ENCODE measurements around the gene CYB5R4. TPM values are rescaled to one million over a fixed set of nuclear protein-coding genes. Genes with fewer than 3 reads are reported as not detected.

CYB5R4 gene
- total RNA-seq, 4 donors from 2014 or later, result 4.7 to 13.5 (median 8.7) TPM

- peaks cover 15% of the 10 kb centered on the region for H3K36me3 ChIP-seq
- H3K27me3 ChIP-seq, result no peaks in the 10 kb centered on the region
- no peak for TF ChIP-seq POLR2AphosphoS5 (IDR thresholded peaks at IDR 0.05)
- TF ChIP-seq POLR2A (IDR thresholded peaks at IDR 0.05), result no peak
- TF ChIP-seq, protein P1, sequence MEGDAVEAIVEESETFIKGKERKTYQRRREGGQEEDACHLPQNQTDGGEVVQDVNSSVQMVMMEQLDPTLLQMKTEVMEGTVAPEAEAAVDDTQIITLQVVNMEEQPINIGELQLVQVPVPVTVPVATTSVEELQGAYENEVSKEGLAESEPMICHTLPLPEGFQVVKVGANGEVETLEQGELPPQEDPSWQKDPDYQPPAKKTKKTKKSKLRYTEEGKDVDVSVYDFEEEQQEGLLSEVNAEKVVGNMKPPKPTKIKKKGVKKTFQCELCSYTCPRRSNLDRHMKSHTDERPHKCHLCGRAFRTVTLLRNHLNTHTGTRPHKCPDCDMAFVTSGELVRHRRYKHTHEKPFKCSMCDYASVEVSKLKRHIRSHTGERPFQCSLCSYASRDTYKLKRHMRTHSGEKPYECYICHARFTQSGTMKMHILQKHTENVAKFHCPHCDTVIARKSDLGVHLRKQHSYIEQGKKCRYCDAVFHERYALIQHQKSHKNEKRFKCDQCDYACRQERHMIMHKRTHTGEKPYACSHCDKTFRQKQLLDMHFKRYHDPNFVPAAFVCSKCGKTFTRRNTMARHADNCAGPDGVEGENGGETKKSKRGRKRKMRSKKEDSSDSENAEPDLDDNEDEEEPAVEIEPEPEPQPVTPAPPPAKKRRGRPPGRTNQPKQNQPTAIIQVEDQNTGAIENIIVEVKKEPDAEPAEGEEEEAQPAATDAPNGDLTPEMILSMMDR (IDR thresholded peaks at IDR 0.05), result no peak
- TF ChIP-seq EP300 (IDR thresholded peaks at IDR 0.05), result no peak
- H3K4me3 ChIP-seq, result no peak overlapping the region
- DNase-seq (ENCODE audit: low spot score in 2 of 2), result no peak
- no peaks in the 10 kb centered on the region for H3K4me1 ChIP-seq
- no peaks in the 10 kb centered on the region for H3K9me3 ChIP-seq
- WGBS, result 60% methylated on average over 3 of the region's 3 CpGs
- H3K27ac ChIP-seq, result no peak overlapping the region
Observed at GRCh38 chr6:83958241-83958685, 98.8 kb downstream of the CYB5R4 start.

DNA sequence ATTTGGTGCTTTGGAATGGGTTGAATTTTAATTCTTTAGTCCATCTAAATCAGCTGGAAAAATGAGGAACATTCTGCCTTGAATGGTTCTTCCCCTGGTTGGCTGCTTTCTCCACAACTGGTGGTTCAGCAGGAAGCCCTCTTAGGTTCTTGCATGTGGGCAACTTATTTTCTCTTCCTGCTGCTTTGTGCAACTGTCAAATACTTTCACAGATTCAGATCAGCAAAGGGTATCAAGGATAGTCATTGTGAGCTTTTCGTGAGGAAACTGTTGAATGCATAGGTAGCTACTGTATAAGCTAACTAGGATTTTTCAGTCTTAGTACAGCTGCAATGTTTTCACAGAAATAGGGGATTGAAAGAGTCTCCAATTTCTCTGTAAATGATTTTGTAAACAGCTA lies 101.2 kb downstream of the CYB5R4 start:
- no peaks in the 10 kb centered on the region for H3K4me1 ChIP-seq
- peaks cover 24% of the 10 kb centered on the region for H3K36me3 ChIP-seq
- no peak for TF ChIP-seq POLR2AphosphoS5 (IDR thresholded peaks at IDR 0.05)
- no peak for TF ChIP-seq EP300 (IDR thresholded peaks at IDR 0.05)
- TF ChIP-seq POLR2A (IDR thresholded peaks at IDR 0.05), result no peak
- TF ChIP-seq, protein P1 (IDR thresholded peaks at IDR 0.05), result no peak
- H3K9me3 ChIP-seq, result no peaks in the 10 kb centered on the region
- DNase-seq (ENCODE audit: low spot score in 2 of 2), result no peak
- no peak overlapping the region for H3K4me3 ChIP-seq
- H3K27me3 ChIP-seq, result no peaks in the 10 kb centered on the region
- 90% methylated on average over 1 of the region's 1 CpG for WGBS
- no peak overlapping the region for H3K27ac ChIP-seq

DNA sequence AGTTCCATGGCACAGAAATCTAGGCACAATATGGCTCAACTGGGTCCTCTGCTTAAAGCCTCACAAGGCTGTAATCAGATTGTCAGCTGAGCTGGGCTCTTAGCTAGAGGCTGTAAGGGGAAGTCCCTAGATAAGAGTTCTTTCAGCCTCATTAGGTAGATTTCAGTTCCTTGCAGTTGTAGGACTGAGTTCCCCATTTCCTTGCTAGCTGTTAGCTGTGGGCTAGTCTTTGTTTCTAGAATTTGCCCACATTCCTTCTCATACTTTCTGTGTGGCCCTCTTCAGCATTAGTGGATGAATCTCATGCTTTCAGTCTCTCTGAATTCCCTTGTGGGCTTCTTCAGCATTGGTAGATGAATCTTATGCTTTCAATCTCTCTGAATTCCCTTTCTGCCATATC lies 103.1 kb downstream of the CYB5R4 start:
- no peaks in the 10 kb centered on the region for H3K27me3 ChIP-seq
- no peak overlapping the region for H3K27ac ChIP-seq
- H3K9me3 ChIP-seq, result peaks cover 5% of the 10 kb centered on the region
- no peak overlapping the region for H3K4me3 ChIP-seq
- peaks cover 20% of the 10 kb centered on the region for H3K36me3 ChIP-seq
- TF ChIP-seq EP300 (IDR thresholded peaks at IDR 0.05) (no peak), POLR2A (IDR thresholded peaks at IDR 0.05) (no peak), POLR2AphosphoS5 (IDR thresholded peaks at IDR 0.05) (no peak)
- TF ChIP-seq, protein P1 (IDR thresholded peaks at IDR 0.05), result no peak
- DNase-seq (ENCODE audit: low spot score in 2 of 2), result no peak
- H3K4me1 ChIP-seq, result no peaks in the 10 kb centered on the region

GRCh38 chr6:83966539-83966938 lies 107.0 kb downstream of the CYB5R4 start:
- H3K9me3 ChIP-seq, result peaks cover 5% of the 10 kb centered on the region
- H3K27ac ChIP-seq, result no peak overlapping the region
- WGBS, result 99% methylated on average over 4 of the region's 4 CpGs
- H3K36me3 ChIP-seq, result peaks cover 17% of the 10 kb centered on the region
- no peaks in the 10 kb centered on the region for H3K27me3 ChIP-seq
- H3K4me3 ChIP-seq, result no peak overlapping the region
- no peaks in the 10 kb centered on the region for H3K4me1 ChIP-seq
- DNase-seq (ENCODE audit: low spot score in 2 of 2), result no peak
- TF ChIP-seq, protein P1 (IDR thresholded peaks at IDR 0.05), result no peak
- TF ChIP-seq POLR2AphosphoS5 (IDR thresholded peaks at IDR 0.05) (no peak), EP300 (IDR thresholded peaks at IDR 0.05) (no peak), POLR2A (IDR thresholded peaks at IDR 0.05) (no peak)

DNA sequence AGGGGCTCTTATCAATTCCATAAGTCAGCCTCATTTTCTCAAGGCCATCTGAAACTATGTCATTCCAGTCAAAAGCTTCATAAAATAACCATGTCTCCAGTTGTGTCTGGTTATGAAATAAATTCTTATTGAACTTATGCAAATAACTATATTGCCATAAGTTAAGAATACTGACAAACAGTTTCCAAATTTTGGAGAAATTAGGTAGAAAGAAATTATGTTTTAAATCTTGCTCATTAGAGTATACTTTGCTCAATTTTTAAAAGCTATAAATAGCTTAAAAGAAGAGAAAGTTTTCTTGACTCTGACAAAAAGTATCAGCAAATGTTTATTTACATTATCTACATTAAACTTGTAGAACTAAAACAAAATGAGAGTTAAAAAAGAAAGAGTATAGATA lies 111.1 kb downstream of the CYB5R4 start:
- H3K36me3 ChIP-seq, result no peaks in the 10 kb centered on the region
- no peak overlapping the region for H3K27ac ChIP-seq
- TF ChIP-seq POLR2A (IDR thresholded peaks at IDR 0.05) (no peak), EP300 (IDR thresholded peaks at IDR 0.05) (no peak), POLR2AphosphoS5 (IDR thresholded peaks at IDR 0.05) (no peak)
- TF ChIP-seq, protein P1 (IDR thresholded peaks at IDR 0.05), result no peak
- H3K4me3 ChIP-seq, result no peak overlapping the region
- peaks cover 5% of the 10 kb centered on the region for H3K9me3 ChIP-seq
- H3K4me1 ChIP-seq, result no peaks in the 10 kb centered on the region
- no peaks in the 10 kb centered on the region for H3K27me3 ChIP-seq
- no peak for DNase-seq (ENCODE audit: low spot score in 2 of 2)
